HG03025 (cell line): ENCODE data around the gene HIP1.
"Not testable (repeated sequence)": the region's sequence is repeated elsewhere in the genome, so short reads cannot be mapped to it uniquely, and the experiment has no call there.

Experiments
- ATAC-seq: cut with Tn5 transposase; IDR thresholded peaks from one replicate; pipeline ENCODE4 v1.9.1; 2021; ENCODE audit warnings: mild to moderate bottlenecking, moderate library complexity; ENCODE audit not compliant: unreplicated experiment, low FRiP score

The HIP1 gene

DNA sequence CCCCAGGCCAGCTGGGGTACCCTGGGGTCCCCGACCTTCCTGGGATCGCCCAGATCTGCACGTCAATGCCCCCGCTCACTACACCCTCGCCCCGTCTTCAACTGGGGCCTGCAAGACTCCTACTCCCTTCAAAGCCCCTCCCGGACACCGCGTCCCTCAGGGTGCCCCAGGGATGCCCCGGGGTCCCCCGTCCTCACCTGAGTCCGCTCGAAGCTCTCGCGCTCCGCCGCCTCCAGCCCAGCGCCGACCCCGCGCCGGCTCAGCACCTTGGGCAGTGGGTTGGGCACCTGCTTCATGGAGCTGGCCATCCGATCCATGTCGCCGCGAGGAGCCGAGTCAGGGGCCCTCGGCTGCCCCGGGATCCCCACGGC, at the start of gene HIP1:
Gene HIP1 (minus strand): TSS at position 338 of the 371 bp plus-strand sequence. CDS start 21 bp downstream, at position 317.
- peak; percentile 7 for ATAC-seq

DNA sequence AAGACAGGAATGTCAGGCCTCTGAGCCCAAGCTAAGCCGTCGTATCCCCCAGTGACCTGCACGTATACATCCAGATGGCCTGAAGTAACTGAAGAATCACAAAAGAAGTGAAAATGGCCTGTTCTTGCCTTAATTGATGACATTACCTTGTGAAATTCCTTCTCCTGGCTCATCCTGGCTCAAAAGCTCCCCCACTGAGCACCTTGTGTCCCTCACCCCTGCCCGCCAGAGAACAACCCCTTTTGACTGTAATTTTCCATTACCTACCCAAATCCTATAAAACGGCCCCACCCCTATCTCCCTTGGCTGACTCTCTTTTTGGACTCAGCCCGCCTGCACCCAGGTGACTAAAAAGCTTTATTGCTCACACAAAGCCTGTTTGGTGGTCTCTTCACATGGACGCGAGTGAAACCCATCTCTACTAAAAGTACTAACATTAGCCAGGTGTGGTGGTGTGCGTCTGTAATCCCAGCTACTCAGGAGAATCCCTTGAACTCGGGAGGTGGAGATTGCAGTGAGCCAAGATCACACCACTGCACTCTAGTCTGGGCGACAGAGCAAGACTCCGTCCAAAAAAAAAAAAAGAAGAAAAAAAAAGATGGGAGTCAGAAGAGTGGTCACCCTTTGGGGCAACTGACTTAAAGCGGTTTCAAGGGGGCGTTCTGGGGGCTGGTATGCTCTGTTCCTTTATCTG, 49.6 kb upstream of the HIP1 start:
- not testable (repeated sequence) for ATAC-seq

- not testable (repeated sequence) for ATAC-seq
These were observed 44.3 kb upstream of the HIP1 start for GRCh38 chr7:75783058-75783457.

GRCh38 chr7:75780647-75781273, 42.0 kb upstream of the HIP1 start:
- ATAC-seq, result not testable (repeated sequence)

- not testable (repeated sequence) for ATAC-seq
These were observed 40.8 kb upstream of the HIP1 start for GRCh38 chr7:75779516-75779915.

DNA sequence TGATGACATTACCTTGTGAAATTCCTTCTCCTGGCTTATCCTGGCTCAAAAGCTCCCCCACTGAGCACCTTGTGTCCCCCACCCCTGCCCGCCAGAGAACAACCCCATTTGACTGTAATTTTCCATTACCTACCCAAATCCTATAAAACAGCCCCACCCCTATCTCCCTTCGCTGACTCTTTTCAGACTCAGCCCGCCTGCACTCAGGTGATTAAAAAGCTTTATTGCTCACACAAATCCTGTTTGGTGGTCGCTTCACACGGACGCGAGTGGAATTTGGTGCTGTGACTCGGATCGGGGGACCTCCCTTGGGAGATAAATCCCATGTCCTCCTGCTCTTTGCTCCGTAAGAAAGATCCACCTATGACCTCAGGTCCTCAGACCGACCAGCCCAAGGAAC, 40.3 kb upstream of the HIP1 start:
- not testable (repeated sequence) for ATAC-seq

- ATAC-seq, result no peak
These were observed 37.7 kb upstream of the HIP1 start for GRCh38 chr7:75776295-75776971.

DNA sequence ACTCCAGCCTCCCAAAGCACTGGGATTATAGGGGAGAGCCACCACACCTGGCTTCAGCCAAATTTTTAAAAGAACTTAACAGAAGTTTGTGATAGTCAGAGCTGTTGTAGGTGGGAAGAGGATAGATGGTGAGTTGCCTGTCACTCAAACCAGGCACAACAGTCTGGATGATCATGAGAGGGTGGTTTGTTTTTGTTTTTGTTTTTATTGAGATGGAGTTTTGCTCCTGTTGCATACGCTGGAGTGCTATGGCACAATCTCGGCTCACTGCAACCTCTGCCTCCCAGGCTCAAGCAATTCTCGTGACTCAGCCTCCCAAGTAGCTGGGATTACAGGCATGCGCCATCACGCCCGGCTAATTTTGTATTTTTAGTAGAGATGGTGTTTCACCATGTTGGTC, 35.2 kb upstream of the HIP1 start:
- ATAC-seq, result not testable (repeated sequence)

DNA sequence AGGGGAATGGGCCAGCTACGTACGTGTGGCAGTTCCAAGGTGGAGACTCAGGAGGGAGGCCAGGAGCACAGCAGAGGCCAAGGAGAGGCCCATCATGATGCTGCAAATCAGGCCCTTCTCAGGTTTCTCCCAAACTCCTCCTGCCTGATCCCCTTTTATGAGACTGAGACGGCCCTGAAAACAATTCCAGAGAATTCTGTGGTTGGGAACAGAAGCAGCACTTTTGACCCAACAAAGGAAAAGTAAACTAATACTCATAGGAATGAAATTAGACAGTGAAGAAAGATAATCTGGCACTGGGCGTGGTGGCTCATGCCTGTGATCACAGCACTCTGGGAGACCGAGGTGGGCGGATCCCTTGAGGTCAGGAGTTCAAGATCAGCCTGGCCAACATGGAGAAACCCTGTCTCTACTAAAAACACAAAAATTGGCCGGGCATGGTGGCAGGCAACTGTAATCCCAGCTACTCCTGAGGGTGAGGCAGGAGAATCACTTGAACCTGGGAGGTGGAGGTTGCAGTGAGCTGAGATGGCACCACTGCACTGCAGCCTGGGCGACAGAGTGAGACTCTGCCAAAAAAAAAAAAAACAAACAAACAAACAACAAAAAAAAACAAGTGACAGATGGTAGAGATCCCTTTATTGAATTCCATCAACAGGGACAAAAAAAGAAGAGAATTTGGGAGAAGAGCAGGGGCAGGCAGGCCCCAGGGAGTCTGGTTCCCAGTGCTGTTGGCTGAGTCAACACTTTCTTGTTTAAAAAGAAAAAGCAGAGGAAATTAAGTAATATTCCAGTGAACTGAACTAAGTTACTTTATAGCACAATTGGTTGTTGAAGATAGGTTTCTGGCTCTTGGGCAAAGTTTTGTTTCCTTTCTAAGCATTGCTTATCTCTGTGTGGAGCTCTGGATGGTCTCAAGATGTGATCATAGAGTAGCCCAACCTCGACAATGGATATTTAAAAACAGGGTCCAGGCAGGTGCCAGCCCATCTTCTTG, 33.6 kb upstream of the HIP1 start, which contains the start of gene CCL26:
Gene CCL26 (minus strand): TSS at position 131 of the 997 bp plus-strand sequence. CDS start 35 bp downstream, at position 96.
- no peak for ATAC-seq

DNA sequence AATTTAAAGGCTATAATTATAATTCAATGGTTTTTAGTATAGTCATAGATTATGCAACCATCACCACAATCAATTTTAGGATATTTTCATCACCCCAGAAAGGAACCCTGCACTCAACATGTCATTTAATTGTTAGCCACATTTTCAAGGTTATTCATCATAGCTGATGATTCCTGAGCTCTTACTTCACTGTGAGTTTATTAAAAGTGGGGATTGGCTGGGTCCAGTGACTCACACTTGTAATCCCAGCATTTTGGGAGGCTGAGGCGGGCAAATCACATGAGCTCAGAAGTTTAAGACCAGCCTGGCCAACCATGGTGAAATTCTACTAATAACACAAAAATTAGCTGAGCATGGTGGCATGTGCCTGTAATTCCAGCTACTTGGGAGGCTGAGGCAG, 32.5 kb upstream of the HIP1 start:
- no peak for ATAC-seq

GRCh38 chr7:75762350-75762917, 23.7 kb upstream of the HIP1 start:
- ATAC-seq, result no peak

- ATAC-seq, result not testable (repeated sequence)
These were observed 23.1 kb upstream of the HIP1 start for GRCh38 chr7:75761801-75762200.

- no peak for ATAC-seq
These were observed 19.8 kb upstream of the HIP1 start for GRCh38 chr7:75758491-75758890.

DNA sequence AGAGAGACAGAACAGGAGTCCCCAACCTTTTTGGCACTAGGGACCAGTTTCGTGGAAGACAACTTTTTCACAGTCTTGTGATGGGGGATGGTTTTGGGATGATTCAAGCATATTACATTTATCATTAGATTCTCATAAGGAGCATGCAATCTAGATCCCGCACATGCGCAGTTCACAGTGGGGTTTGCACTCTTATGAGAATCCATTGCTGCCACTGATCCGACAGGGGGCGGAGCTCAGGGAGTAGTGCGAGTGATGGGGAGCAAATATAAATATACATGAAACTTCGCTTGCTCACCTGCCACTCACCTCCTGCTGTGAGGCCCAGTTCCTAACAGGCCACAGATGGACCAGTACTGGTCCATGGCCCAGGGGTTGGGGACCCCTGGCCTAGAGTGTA, 19.1 kb upstream of the HIP1 start:
- no peak for ATAC-seq

- no peak for ATAC-seq
These were observed 18.4 kb upstream of the HIP1 start for GRCh38 chr7:75756991-75757676.

DNA sequence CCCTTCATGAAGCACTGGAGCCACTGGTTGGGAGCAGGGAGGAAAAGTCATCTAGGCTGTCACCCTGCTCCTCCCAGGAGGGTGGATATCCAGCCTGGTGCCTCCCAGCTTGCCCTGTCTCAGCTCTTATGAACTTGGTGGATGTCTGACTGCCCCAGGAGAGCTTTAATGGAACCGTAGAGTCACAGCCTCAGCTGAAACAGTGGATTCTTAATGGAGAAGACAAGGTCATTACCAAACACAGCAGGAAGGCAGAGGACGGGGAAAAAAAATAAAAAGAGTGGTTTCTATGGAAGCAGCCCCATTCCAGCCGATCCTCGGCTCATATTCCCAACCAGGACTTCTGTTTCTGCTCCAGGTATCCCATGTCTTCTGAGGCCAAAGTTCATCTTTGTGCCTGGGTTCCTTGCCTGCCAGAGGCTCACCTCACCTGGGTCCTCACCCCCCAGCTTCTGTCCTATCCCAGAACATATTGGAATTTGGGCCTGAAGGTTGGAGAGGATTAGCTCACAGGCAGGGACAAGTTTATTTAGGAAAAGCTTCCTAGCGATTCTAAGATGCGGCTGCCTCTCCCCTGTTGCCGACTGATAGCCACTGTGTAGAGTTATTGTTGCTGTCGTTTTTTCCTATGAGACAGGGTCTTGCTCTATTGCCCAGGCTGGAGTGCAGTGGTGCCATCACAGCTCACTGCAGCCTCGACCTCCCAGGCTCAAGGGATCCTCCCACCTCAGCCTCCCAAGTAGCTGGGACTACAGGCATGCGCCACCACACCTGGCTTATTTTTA, 17.7 kb upstream of the HIP1 start:
- no peak for ATAC-seq

DNA sequence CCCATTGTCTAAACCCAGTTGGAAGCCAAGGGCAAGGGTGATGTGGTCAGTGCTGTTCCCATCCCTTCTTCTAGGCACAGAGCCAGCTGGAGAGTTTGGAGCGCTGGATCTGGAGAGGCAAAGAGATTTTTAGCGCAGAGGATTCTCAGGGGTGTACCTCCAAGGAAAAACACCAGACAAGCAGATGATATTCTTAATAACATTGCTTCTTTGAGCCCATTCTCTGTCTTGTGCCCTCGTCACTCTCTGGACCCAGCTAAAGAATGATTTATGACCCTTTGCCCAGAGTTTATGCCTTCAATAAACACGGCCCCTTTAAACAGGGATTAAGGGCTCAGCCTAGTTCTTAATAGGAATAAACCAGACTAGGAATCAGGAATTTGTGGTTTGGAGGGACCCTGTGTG, 4.7 kb upstream of the HIP1 start:
- ATAC-seq, result no peak

DNA sequence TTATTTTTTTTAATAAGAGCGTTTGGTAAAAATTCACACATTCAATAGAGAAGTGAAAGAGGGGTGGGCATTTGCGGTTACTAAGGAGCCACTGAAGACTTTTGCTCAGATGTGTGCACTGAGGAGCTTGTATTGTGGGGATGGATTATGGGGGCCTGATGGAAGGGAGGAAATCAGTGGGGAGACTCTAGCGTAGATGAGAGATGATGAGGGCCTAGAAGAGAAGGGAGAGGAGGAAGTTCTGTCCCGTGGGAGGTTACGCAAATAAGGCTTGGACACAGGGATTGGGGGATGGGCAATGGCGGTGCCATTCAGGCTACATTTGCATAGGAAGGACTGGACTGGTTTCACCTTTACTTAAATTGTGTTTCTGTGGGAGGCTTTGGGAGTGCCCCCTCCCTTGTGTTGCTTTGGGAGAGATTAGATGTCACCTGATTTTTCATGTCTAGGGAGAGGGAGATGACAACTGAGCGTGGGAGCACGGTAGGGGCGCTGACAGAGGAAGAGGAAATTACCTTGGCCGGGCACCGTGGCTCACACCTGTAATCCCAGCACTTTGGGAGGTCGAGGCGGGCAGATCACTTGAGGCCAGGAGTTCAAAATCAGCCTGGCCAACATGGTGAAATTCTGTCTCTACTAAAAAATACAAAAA, 2.2 kb upstream of the HIP1 start:
- no peak for ATAC-seq
